HEK293 (cell line): Measurements from ENCODE around the gene DIP2B.

Experiments
- CTCF ChIA-PET: fragments of 350-600 bp; formaldehyde crosslinking; extraction: SDS; loops from one replicate; lab custom pipeline; 2021; ENCODE audit warnings: antibody characterized with exemption; lab: Yijun Ruan, JAX
- POLR2A ChIA-PET: fragments of 300-600 bp; formaldehyde crosslinking; extraction: SDS; loops from one replicate; lab custom pipeline; 2020; ENCODE audit warnings: antibody characterized with exemption, inconsistent platforms; lab: Yijun Ruan, JAX
- H3K27ac ChIP-seq: fragments of 200-500 bp; sonication (Bioruptor generic); 2 replicates; pipeline ENCODE4 v1.5.1; 2014; ENCODE audit warnings: low read depth, low read length, control low read depth, inconsistent platforms; ENCODE audit errors: extremely low read depth
- H3K36me3 ChIP-seq, 2 experiments: fragments of 200-500 bp in 1 of 2; sonication (Bioruptor generic) in 1 of 2; 1 replicate in 1 of 2; 2 replicates in 1 of 2; pipeline ENCODE4 v1.5.1; 2014 to 2017; ENCODE audit warnings: inconsistent platforms in 2 of 2, low read length in 2 of 2; ENCODE audit not compliant: control insufficient read depth in 2 of 2, insufficient read depth in 1 of 2
- H3K4me1 ChIP-seq: fragments of 200-500 bp; sonication (Bioruptor generic); 2 replicates; pipeline ENCODE4 v1.5.1; 2014; ENCODE audit warnings: mild to moderate bottlenecking, low read length, inconsistent platforms; ENCODE audit not compliant: control insufficient read depth, insufficient read depth
- H3K4me3 ChIP-seq: 2 replicates; pipeline ENCODE4 v1.5.1; 2011; ENCODE audit warnings: low read depth, mild to moderate bottlenecking, control low read depth, low read length, moderate library complexity
- H3K9me3 ChIP-seq: fragments of 200-500 bp; sonication (Bioruptor generic); 2 replicates; pipeline ENCODE4 v1.5.1; 2014; ENCODE audit warnings: low read depth, low read length, inconsistent platforms; ENCODE audit not compliant: control insufficient read depth, insufficient read depth
- YY1 ChIP-seq: fragments of 450-650 bp; formaldehyde crosslinking; IDR thresholded peaks from 2 replicates; pipeline ENCODE4 v1.5.1; 2018; ENCODE audit warnings: missing biosample characterization, missing genetic modification characterization
- ZBTB21 ChIP-seq: fragments of 450-650 bp; formaldehyde crosslinking; IDR thresholded peaks from 2 replicates; pipeline ENCODE4 v1.5.1; 2017; ENCODE audit warnings: missing biosample characterization, missing genetic modification characterization
- ZNF10 ChIP-seq: fragments of 450-650 bp; formaldehyde crosslinking; IDR thresholded peaks from 2 replicates; pipeline ENCODE4 v1.5.1; 2017; ENCODE audit warnings: missing biosample characterization, missing genetic modification characterization
- ZNF112 ChIP-seq: fragments of 450-650 bp; formaldehyde crosslinking; IDR thresholded peaks from 2 replicates; pipeline ENCODE4 v1.5.0; 2017; ENCODE audit warnings: missing biosample characterization, missing genetic modification characterization
- ZNF2 ChIP-seq: fragments of 450-650 bp; formaldehyde crosslinking; IDR thresholded peaks from 2 replicates; pipeline ENCODE4 v1.5.1; 2016; ENCODE audit warnings: missing biosample characterization, missing genetic modification characterization
- ZNF292 ChIP-seq: fragments of 450-650 bp; formaldehyde crosslinking; IDR thresholded peaks from 2 replicates; pipeline ENCODE4 v1.5.1; 2016; ENCODE audit warnings: low read depth, missing biosample characterization, missing genetic modification characterization, borderline replicate concordance
- ZNF335 ChIP-seq: fragments of 450-650 bp; formaldehyde crosslinking; conservative IDR thresholded peaks from 2 replicates; pipeline ENCODE4 v1.5.1; 2016; ENCODE audit warnings: missing biosample characterization, missing genetic modification characterization
- ZNF521 ChIP-seq: fragments of 450-650 bp; formaldehyde crosslinking; IDR thresholded peaks from 2 replicates; pipeline ENCODE4 v1.5.1; 2017; ENCODE audit warnings: missing biosample characterization, mild to moderate bottlenecking, missing genetic modification characterization
- ZNF571 ChIP-seq: fragments of 450-650 bp; formaldehyde crosslinking; IDR thresholded peaks from 2 replicates; pipeline ENCODE4 v1.5.0; 2017; ENCODE audit warnings: missing biosample characterization, missing genetic modification characterization
- ZNF624 ChIP-seq: fragments of 450-650 bp; formaldehyde crosslinking; IDR thresholded peaks from 2 replicates; pipeline ENCODE4 v1.5.1; 2017; ENCODE audit warnings: missing biosample characterization, missing genetic modification characterization
- ZNF660 ChIP-seq: fragments of 450-650 bp; IDR thresholded peaks from 2 replicates; pipeline ENCODE4 v1.5.1; 2018; ENCODE audit warnings: missing biosample characterization, mild to moderate bottlenecking, missing genetic modification characterization
- ZNF664 ChIP-seq: fragments of 450-650 bp; formaldehyde crosslinking; IDR thresholded peaks from 2 replicates; pipeline ENCODE4 v1.5.1; 2016; ENCODE audit warnings: missing biosample characterization, missing genetic modification characterization
- ZNF76 ChIP-seq: fragments of 450-650 bp; formaldehyde crosslinking; IDR thresholded peaks from 2 replicates; pipeline ENCODE4; 2016; ENCODE audit warnings: low read depth, missing biosample characterization, missing genetic modification characterization, borderline replicate concordance
- ZNF785 ChIP-seq: fragments of 450-650 bp; formaldehyde crosslinking; IDR thresholded peaks from 2 replicates; pipeline ENCODE4 v1.5.1; 2016; ENCODE audit warnings: missing biosample characterization, missing genetic modification characterization
- TF ChIP-seq, protein P1 (sequence below): fragments of 450-650 bp; formaldehyde crosslinking; IDR thresholded peaks from 2 replicates; pipeline ENCODE4 v1.5.1; 2016; ENCODE audit warnings: missing biosample characterization, missing genetic modification characterization
- TF ChIP-seq, protein P2 (sequence below): fragments of 450-650 bp; formaldehyde crosslinking; IDR thresholded peaks from 2 replicates; pipeline ENCODE4 v1.5.1; 2016; ENCODE audit warnings: missing biosample characterization, missing genetic modification characterization
- TF ChIP-seq, protein P3 (sequence below): fragments of 450-650 bp; formaldehyde crosslinking; IDR thresholded peaks from 2 replicates; pipeline ENCODE4 v1.5.1; 2016; ENCODE audit warnings: missing biosample characterization, missing genetic modification characterization
- TF ChIP-seq, protein P4 (sequence below): fragments of 450-650 bp; formaldehyde crosslinking; IDR thresholded peaks from 2 replicates; pipeline ENCODE4 v1.5.1; 2016; ENCODE audit warnings: missing biosample characterization, missing genetic modification characterization, low read depth
- TF ChIP-seq, protein P5 (sequence below): fragments of 450-650 bp; formaldehyde crosslinking; IDR thresholded peaks from 2 replicates; pipeline ENCODE4 v1.5.0; 2017; ENCODE audit warnings: missing biosample characterization, missing genetic modification characterization, borderline replicate concordance

DIP2B gene

DNA sequence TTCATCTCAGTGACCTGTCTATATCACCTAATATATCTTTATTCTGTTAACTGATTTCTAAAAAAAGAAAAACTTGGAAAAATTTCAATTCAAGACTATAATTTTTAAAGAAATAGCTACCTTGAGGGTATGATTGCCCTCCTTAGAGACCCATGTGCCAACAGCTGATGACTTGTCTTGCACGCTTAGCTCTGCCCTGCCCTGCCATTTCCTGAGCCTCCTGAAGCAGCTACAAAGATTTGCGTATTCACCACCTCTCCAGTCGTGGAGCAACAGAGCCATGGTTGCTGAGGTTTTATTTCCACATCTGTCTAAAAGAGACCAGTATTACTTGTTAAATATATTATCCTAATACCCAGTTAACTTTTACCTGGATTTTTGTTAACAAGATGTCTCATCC is 167.4 kb downstream of the DIP2B start:
- H3K4me3 ChIP-seq: no peak overlapping the region
- H3K9me3 ChIP-seq: no peaks in the 10 kb centered on the region
- no peak overlapping the region for H3K27ac ChIP-seq
- CTCF ChIA-PET: no interaction called here
- TF ChIP-seq ZNF660 (no peak), ZNF10 (tag by site-specific recombination) (no peak), ZNF624 (tag by site-specific recombination) (no peak), ZNF2 (tag by site-specific recombination) (no peak), ZNF76 (tag by site-specific recombination) (no peak), ZNF335 (tag by site-specific recombination) (no peak), ZNF521 (tag by site-specific recombination) (no peak), ZNF112 (tag by site-specific recombination) (no peak), ZNF664 (tag by site-specific recombination) (no peak), ZBTB21 (tag by site-specific recombination) (no peak), ZNF292 (tag by site-specific recombination) (no peak), YY1 (tag by site-specific recombination) (no peak), ZNF571 (tag by site-specific recombination) (no peak), ZNF785 (tag by site-specific recombination) (no peak)
- TF ChIP-seq, protein P1, sequence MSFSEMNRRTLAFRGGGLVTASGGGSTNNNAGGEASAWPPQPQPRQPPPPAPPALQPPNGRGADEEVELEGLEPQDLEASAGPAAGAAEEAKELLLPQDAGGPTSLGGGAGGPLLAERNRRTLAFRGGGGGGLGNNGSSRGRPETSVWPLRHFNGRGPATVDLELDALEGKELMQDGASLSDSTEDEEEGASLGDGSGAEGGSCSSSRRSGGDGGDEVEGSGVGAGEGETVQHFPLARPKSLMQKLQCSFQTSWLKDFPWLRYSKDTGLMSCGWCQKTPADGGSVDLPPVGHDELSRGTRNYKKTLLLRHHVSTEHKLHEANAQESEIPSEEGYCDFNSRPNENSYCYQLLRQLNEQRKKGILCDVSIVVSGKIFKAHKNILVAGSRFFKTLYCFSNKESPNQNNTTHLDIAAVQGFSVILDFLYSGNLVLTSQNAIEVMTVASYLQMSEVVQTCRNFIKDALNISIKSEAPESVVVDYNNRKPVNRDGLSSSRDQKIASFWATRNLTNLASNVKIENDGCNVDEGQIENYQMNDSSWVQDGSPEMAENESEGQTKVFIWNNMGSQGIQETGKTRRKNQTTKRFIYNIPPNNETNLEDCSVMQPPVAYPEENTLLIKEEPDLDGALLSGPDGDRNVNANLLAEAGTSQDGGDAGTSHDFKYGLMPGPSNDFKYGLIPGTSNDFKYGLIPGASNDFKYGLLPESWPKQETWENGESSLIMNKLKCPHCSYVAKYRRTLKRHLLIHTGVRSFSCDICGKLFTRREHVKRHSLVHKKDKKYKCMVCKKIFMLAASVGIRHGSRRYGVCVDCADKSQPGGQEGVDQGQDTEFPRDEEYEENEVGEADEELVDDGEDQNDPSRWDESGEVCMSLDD (tag by site-specific recombination): no peak
- TF ChIP-seq, protein P2, sequence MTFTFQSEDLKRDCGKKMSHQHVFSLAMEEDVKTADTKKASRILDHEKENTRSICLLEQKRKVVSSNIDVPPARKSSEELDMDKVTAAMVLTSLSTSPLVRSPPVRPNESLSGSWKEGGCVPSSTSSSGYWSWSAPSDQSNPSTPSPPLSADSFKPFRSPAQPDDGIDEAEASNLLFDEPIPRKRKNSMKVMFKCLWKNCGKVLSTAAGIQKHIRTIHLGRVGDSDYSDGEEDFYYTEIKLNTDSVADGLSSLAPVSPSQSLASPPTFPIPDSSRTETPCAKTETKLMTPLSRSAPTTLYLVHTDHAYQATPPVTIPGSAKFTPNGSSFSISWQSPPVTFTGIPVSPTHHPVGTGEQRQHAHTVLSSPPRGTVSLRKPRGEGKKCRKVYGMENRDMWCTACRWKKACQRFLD (tag by site-specific recombination): no peak
- TF ChIP-seq, protein P3, sequence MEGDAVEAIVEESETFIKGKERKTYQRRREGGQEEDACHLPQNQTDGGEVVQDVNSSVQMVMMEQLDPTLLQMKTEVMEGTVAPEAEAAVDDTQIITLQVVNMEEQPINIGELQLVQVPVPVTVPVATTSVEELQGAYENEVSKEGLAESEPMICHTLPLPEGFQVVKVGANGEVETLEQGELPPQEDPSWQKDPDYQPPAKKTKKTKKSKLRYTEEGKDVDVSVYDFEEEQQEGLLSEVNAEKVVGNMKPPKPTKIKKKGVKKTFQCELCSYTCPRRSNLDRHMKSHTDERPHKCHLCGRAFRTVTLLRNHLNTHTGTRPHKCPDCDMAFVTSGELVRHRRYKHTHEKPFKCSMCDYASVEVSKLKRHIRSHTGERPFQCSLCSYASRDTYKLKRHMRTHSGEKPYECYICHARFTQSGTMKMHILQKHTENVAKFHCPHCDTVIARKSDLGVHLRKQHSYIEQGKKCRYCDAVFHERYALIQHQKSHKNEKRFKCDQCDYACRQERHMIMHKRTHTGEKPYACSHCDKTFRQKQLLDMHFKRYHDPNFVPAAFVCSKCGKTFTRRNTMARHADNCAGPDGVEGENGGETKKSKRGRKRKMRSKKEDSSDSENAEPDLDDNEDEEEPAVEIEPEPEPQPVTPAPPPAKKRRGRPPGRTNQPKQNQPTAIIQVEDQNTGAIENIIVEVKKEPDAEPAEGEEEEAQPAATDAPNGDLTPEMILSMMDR (tag by site-specific recombination): no peak
- TF ChIP-seq, protein P4, sequence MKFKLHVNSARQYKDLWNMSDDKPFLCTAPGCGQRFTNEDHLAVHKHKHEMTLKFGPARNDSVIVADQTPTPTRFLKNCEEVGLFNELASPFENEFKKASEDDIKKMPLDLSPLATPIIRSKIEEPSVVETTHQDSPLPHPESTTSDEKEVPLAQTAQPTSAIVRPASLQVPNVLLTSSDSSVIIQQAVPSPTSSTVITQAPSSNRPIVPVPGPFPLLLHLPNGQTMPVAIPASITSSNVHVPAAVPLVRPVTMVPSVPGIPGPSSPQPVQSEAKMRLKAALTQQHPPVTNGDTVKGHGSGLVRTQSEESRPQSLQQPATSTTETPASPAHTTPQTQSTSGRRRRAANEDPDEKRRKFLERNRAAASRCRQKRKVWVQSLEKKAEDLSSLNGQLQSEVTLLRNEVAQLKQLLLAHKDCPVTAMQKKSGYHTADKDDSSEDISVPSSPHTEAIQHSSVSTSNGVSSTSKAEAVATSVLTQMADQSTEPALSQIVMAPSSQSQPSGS (tag by site-specific recombination): no peak
- TF ChIP-seq, protein P5, sequence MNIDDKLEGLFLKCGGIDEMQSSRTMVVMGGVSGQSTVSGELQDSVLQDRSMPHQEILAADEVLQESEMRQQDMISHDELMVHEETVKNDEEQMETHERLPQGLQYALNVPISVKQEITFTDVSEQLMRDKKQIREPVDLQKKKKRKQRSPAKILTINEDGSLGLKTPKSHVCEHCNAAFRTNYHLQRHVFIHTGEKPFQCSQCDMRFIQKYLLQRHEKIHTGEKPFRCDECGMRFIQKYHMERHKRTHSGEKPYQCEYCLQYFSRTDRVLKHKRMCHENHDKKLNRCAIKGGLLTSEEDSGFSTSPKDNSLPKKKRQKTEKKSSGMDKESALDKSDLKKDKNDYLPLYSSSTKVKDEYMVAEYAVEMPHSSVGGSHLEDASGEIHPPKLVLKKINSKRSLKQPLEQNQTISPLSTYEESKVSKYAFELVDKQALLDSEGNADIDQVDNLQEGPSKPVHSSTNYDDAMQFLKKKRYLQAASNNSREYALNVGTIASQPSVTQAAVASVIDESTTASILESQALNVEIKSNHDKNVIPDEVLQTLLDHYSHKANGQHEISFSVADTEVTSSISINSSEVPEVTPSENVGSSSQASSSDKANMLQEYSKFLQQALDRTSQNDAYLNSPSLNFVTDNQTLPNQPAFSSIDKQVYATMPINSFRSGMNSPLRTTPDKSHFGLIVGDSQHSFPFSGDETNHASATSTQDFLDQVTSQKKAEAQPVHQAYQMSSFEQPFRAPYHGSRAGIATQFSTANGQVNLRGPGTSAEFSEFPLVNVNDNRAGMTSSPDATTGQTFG (tag by site-specific recombination): no peak
- TF ChIP-seq, all 188 proteins: peak for 0
- Histone ChIP-seq H3K4me1 (no peaks in the 10 kb centered on the region), H3K36me3 (peaks cover 4 to 26% of the 10 kb centered on the region in 2 experiments; a peak in 2 of 3 replicates)
- POLR2A ChIA-PET: no interaction called here
